Mucosa of rectum (tissue), 2 donors: ENCODE results near the gene COL8A1.

ENCODE experiments used
- H3K27ac ChIP-seq, 2 donors: one replicate each; pipeline ENCODE4 v1.7.0; 2013; ENCODE audit warnings: inconsistent platforms in 2 of 2, low read depth in 2 of 2, low read length in 2 of 2
- H3K27me3 ChIP-seq, 2 donors: one replicate each; pipeline ENCODE4 v1.7.0; 2013; ENCODE audit warnings: low read length in 2 of 2; ENCODE audit not compliant: control insufficient read depth in 2 of 2, insufficient read depth in 2 of 2
- H3K36me3 ChIP-seq, 2 donors: one replicate each; pipeline ENCODE4 v1.7.0; 2013; ENCODE audit warnings: low read length in 2 of 2; ENCODE audit not compliant: control insufficient read depth in 2 of 2, insufficient read depth in 2 of 2
- H3K4me1 ChIP-seq, 2 donors: one replicate each; pipeline ENCODE4 v1.7.0; 2013; ENCODE audit warnings: low read length in 2 of 2, mild to moderate bottlenecking in 1 of 2; ENCODE audit not compliant: control insufficient read depth in 2 of 2, insufficient read depth in 2 of 2
- H3K4me3 ChIP-seq, 2 donors: one replicate each; pipeline ENCODE4 v1.7.0; 2013; ENCODE audit warnings: low read length in 2 of 2
- H3K9ac ChIP-seq, 2 donors: one replicate each; pipeline ENCODE4 v1.7.0; 2013; ENCODE audit warnings: low read length in 2 of 2, low read depth in 1 of 2, mild to moderate bottlenecking in 1 of 2
- H3K9me3 ChIP-seq, 2 donors: one replicate each; pipeline ENCODE4 v1.7.0; 2013; ENCODE audit warnings: low read length in 2 of 2; ENCODE audit not compliant: control insufficient read depth in 2 of 2
- donor health status: healthy.
- donor health status: Normal muscosa, but diverticular disease.

COL8A1 gene

DNA sequence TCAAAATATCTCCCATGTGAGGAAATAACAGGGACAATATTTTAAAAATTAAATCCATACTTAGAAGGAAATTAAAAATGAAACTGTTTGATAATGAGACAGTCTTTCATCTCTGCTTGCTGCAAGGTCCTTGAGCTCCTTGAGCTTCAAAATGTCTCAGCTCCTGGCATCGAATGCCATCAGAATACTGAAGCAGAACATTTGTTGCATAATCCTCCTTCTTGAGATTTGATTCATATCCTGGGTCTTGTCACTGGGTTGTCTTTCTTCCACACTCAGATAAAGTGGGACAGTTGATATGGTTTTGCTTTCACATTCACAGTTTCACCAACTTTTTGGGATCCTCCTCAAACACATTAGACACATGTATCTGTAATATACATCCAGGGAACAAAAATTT, 27.8 kb downstream of the COL8A1 start:
- Histone ChIP-seq H3K9me3 (no peaks in the 10 kb centered on the region), H3K36me3 (no peaks in the 10 kb centered on the region), H3K4me1 (no peaks in the 10 kb centered on the region), H3K9ac (no peak overlapping the region), H3K27me3 (peaks cover 0 to 3% of the 10 kb centered on the region in 2 donors), H3K27ac (no peak overlapping the region), H3K4me3 (no peak overlapping the region)

DNA sequence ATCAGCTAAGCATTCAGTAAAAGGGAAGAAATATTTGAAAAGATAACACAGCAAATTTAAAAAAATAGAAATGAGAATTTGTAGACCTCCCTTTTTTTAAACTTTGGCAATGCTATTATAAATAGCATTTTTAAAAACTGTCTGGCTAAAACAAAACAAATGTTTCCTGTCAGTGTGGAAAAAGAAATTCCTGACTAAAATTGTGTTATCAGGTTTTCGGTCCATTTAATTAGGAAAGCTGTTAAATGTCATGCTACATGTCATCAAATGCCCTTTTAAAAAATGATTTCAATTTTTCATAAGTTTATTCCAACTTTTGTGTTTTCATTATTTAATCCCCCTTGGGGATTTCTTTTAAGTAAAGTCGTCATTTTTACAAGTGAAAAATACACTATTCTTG, 29.6 kb downstream of the COL8A1 start:
- H3K4me3 ChIP-seq, result no peak overlapping the region
- H3K27me3 ChIP-seq, result peaks cover 0 to 3% of the 10 kb centered on the region in 2 donors
- H3K4me1 ChIP-seq, result no peaks in the 10 kb centered on the region
- H3K36me3 ChIP-seq, result no peaks in the 10 kb centered on the region
- no peaks in the 10 kb centered on the region for H3K9me3 ChIP-seq
- H3K9ac ChIP-seq, result no peak overlapping the region
- no peak overlapping the region for H3K27ac ChIP-seq

DNA sequence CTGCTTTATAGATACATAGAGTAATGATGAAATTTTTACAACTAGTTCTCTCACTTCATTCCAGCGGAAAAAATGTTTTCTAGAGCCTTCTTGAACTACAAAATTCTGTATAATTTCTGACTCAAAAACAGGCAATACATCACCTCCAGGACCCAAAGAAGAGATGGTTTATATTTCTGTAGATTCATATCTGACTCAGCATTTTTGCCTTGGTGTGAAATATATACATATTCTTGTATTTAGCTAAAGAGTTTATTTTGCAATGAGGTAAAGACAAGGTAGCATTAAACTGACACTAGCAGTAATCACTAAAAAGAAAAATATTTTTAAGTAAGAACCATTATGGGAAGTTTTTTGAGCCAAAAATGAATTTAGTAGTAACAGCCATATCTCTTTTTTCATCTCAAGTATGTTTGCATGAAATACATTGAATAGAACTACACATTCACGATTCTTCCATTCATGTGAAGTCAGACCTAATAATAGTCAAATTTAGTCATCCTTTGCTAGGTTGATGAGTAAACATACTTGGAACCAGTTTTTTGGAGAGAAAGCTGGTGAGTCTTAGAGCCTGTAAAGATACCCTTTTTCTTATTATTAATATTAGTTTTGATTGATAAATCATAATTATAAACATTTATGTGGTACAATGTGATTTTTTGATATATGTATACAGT, 31.6 kb downstream of the COL8A1 start:
- H3K27me3 ChIP-seq, result peaks cover 0 to 3% of the 10 kb centered on the region in 2 donors
- H3K9me3 ChIP-seq, result no peaks in the 10 kb centered on the region
- H3K4me1 ChIP-seq, result no peaks in the 10 kb centered on the region
- H3K27ac ChIP-seq, result no peak overlapping the region
- H3K9ac ChIP-seq, result no peak overlapping the region
- no peak overlapping the region for H3K4me3 ChIP-seq
- H3K36me3 ChIP-seq, result no peaks in the 10 kb centered on the region

DNA sequence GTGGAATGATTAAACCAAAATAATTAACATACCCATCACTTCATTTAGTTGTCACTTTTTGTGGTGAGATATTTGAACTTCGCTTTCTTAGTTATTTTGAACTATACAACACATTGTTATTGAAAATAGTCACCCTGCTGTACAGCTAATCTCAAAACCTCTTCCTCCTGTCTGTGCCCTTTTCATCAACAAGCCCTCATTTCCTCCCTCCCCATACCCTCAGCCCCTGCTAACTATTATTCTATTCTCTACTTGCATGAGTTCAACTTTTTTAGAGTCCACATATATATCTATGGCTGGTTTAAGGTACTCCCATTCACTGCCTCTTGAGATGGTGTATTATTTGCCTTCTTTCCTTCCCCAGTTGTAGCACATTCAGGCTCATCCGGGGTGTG, 32.2 kb downstream of the COL8A1 start:
- H3K4me3 ChIP-seq, result no peak overlapping the region
- H3K9ac ChIP-seq, result no peak overlapping the region
- no peak overlapping the region for H3K27ac ChIP-seq
- no peaks in the 10 kb centered on the region for H3K4me1 ChIP-seq
- H3K36me3 ChIP-seq, result no peaks in the 10 kb centered on the region
- no peaks in the 10 kb centered on the region for H3K9me3 ChIP-seq
- H3K27me3 ChIP-seq, result peaks cover 0 to 3% of the 10 kb centered on the region in 2 donors

DNA sequence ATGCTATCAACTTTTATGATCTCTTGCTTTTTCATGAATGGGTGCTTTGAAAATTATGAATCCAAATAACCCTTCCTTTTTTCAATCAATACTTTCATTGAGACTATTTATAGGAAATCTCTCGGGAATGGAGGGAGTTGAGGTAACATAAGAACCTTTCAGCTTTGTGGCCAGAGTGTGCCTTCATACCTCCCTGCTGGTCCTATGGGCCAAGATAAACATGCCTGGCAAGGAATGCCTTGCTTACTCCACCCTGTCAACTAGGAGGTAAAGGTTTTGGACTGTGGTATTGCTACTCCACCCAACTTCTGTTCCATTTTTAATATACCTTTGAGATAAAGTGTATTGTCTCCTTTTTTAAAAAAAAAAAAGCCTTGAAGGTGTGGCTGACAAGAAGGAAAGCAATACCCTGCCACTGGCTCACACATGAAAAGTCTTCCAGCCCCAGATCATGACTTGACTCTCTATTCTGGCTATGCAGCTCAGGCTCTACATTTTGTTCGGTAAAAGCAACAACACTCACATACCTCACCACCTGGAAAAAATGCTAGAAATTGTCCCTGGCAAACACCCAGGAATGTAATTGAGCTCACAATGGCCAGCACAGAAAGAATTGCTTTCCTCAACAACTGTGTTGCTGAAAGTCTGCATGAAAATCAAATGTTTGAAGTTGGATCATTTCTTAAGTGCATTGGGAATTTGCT, 35.8 kb downstream of the COL8A1 start:
- Histone ChIP-seq H3K36me3 (no peaks in the 10 kb centered on the region), H3K27ac (no peak overlapping the region), H3K9me3 (no peaks in the 10 kb centered on the region), H3K4me3 (no peak overlapping the region), H3K4me1 (no peaks in the 10 kb centered on the region), H3K27me3 (no peaks in the 10 kb centered on the region), H3K9ac (no peak overlapping the region)

DNA sequence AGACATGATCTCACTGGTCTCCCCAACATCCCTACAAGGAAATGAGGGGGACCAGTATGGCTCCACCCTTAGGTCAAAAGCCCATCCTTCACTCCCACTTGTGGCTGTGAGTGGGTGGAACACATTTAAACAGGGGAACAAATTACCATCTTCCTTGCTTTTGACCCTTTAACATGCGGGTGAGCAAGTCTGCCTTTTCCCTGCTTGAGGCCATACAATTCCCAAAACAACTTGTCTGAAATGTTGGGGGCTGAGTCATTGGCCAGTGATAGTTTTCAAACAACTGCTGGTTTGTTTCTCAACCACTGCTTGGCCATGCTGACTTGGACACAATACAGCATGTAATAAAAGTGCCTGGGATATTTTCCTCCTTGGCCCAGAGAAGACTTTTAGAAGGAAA, 39.6 kb downstream of the COL8A1 start:
- Histone ChIP-seq H3K9me3 (no peaks in the 10 kb centered on the region), H3K36me3 (no peaks in the 10 kb centered on the region), H3K27me3 (no peaks in the 10 kb centered on the region), H3K27ac (peak overlapping the region in 1 of 2 donors; percentile 21), H3K9ac (no peak overlapping the region), H3K4me3 (no peak overlapping the region), H3K4me1 (no peaks in the 10 kb centered on the region)

DNA sequence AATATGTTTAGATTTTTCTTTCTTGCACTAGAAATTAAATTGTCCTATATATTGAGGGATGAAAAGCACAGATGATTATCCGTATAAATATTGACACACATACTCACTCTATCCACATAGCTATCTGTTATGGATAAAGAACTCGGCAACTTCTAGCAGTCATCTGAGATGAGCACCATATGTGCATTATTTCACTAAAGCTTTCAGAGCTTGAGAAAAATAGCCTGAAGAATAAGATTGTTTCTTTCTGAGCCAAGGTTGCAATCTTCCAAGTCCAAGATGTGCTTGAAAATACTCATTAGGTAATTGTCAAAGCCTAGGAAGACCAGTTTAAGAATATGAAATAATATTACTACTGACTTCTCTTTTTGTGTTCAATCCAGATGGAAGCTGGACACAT, 40.5 kb downstream of the COL8A1 start:
- H3K27ac ChIP-seq, result no peak overlapping the region
- H3K9ac ChIP-seq, result no peak overlapping the region
- H3K27me3 ChIP-seq, result no peaks in the 10 kb centered on the region

DNA sequence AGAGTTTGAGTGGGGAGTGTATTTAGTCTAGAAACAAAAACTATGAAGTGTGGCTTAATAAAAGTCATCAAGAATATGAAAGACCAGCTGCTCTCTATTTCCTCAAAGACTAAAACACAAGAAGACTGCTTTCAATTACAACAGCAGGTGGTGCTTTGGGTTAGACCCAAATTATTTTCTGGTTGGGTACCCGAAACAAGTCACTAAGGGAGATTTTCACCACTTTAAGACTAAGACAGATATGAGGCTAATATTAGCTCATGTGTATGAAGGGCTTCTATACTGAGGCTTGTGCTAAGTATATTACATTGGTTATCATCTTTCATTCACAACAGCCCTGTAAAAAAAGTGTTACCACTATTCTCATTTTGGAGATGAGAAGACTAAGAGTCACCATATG, 43.1 kb downstream of the COL8A1 start:
- Histone ChIP-seq H3K4me1 (no peaks in the 10 kb centered on the region), H3K27ac (no peak overlapping the region), H3K9ac (no peak overlapping the region), H3K27me3 (no peaks in the 10 kb centered on the region), H3K4me3 (no peak overlapping the region), H3K9me3 (no peaks in the 10 kb centered on the region), H3K36me3 (no peaks in the 10 kb centered on the region)

More for the DNA sequence above, 40.5 kb downstream of the COL8A1 start:
- Histone ChIP-seq H3K36me3 (no peaks in the 10 kb centered on the region), H3K4me3 (no peak overlapping the region), H3K4me1 (no peaks in the 10 kb centered on the region), H3K9me3 (no peaks in the 10 kb centered on the region)

DNA sequence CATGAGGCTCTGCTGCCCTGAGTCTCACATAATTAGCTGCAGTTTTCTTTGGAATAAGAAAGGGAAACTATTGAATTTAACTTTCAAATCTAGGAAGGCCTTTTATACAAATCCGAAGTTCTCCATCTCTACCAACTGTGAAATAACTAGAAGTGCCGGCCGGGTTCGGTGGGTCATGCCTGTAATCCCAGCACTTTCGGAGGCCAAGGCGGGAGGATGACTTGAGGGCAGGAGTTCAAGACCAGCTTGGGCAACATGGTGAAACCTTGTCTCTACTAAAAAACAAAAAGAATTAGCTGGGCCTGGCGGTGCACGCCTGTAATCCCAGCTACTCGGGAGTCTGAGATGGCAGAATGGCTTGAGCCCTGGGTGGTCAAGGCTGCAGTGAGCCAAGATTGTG, 43.6 kb downstream of the COL8A1 start:
- Histone ChIP-seq H3K4me1 (no peaks in the 10 kb centered on the region), H3K36me3 (no peaks in the 10 kb centered on the region), H3K9ac (no peak overlapping the region), H3K4me3 (no peak overlapping the region), H3K27ac (no peak overlapping the region), H3K9me3 (no peaks in the 10 kb centered on the region), H3K27me3 (no peaks in the 10 kb centered on the region)

DNA sequence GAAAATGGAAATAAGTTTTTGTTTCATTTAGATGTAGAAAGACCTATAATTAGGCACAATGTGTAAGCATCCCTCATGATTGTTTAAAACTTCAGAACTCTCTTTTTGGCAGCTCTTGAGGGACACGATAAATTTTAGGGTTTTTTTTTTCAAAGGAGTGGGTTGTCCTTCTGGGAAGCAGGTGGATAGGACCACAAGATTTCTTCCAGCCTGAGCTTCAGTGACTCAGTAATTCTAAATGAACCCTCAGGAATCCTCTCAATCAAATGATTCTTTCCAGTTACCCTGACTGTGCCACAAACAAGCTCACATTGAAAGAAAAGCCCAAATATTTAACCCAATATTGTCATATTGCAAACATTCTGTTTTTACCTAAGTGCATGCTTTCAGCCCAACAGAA, 45.1 kb downstream of the COL8A1 start:
- no peaks in the 10 kb centered on the region for H3K27me3 ChIP-seq
- H3K9ac ChIP-seq, result no peak overlapping the region
- no peaks in the 10 kb centered on the region for H3K36me3 ChIP-seq
- no peaks in the 10 kb centered on the region for H3K4me1 ChIP-seq
- no peaks in the 10 kb centered on the region for H3K9me3 ChIP-seq
- no peak overlapping the region for H3K27ac ChIP-seq
- H3K4me3 ChIP-seq, result no peak overlapping the region
